GM23248 (cell line): Measurements from ENCODE around the gene APOL3. TPM values are rescaled to one million over a fixed set of nuclear protein-coding genes. Genes with fewer than 3 reads are reported as not detected.

Experiments
- DNase-seq: peaks from one replicate; pipeline ENCODE4 v3.0.0-alpha.2; 2015
- H2AFZ ChIP-seq: fragments of 200-600 bp; sonication (generic); 2 replicates; pipeline ENCODE4 v1.6.1; 2016; ENCODE audit warnings: antibody characterized with exemption
- H3F3A ChIP-seq: fragments of 200-600 bp; sonication (generic); 2 replicates; pipeline ENCODE4 v1.6.1; 2016; ENCODE audit warnings: mild to moderate bottlenecking, antibody characterized with exemption, mixed run types; ENCODE audit not compliant: insufficient read depth
- H3K27ac ChIP-seq: fragments of 200-600 bp; sonication (generic); 2 replicates; pipeline ENCODE4 v1.5.1; 2016; ENCODE audit warnings: mild to moderate bottlenecking
- H3K27me3 ChIP-seq: fragments of 200-600 bp; sonication (generic); replicated peaks from 2 replicates; pipeline ENCODE4 v1.6.1; 2016; ENCODE audit warnings: mild to moderate bottlenecking; ENCODE audit not compliant: insufficient read depth
- H3K36me3 ChIP-seq: fragments of 200-600 bp; sonication (generic); 2 replicates; pipeline ENCODE4 v1.6.1; 2016; ENCODE audit warnings: low read depth, mild to moderate bottlenecking
- H3K4me1 ChIP-seq: fragments of 200-600 bp; sonication (generic); 2 replicates; pipeline ENCODE4 v1.6.1; 2016; ENCODE audit warnings: mild to moderate bottlenecking; ENCODE audit not compliant: insufficient read depth
- H3K4me2 ChIP-seq: fragments of 200-600 bp; sonication (generic); one replicate; pipeline ENCODE4 v1.6.1; 2016; ENCODE audit warnings: mild to moderate bottlenecking; ENCODE audit not compliant: unreplicated experiment
- H3K4me3 ChIP-seq: fragments of 200-600 bp; sonication (generic); 2 replicates; pipeline ENCODE4 v1.5.1; 2016; ENCODE audit warnings: mild to moderate bottlenecking
- H3K79me2 ChIP-seq: fragments of 200-600 bp; sonication (generic); 2 replicates; pipeline ENCODE4 v1.6.1; 2016; ENCODE audit warnings: mild to moderate bottlenecking; ENCODE audit not compliant: insufficient read depth
- H3K9ac ChIP-seq: fragments of 200-600 bp; sonication (generic); 2 replicates; pipeline ENCODE4 v1.6.1; 2016; ENCODE audit warnings: mild to moderate bottlenecking
- H3K9me2 ChIP-seq: fragments of 200-600 bp; sonication (generic); 2 replicates; pipeline ENCODE4 v1.6.1; 2016; ENCODE audit warnings: mixed run types, mild to moderate bottlenecking, moderate library complexity; ENCODE audit not compliant: insufficient read depth
- H3K9me3 ChIP-seq: fragments of 200-600 bp; sonication (generic); one replicate; pipeline ENCODE4 v1.6.1; 2017; ENCODE audit warnings: low read depth
- H4K20me1 ChIP-seq: fragments of 200-600 bp; sonication (generic); 2 replicates; pipeline ENCODE4 v1.6.0; 2016; ENCODE audit not compliant: insufficient read depth
- EZH2 ChIP-seq: fragments of 200-600 bp; sonication (generic); IDR thresholded peaks from 2 replicates; pipeline ENCODE4 v1.6.1; 2018; ENCODE audit warnings: antibody characterized with exemption, mild to moderate bottlenecking; ENCODE audit not compliant: insufficient read depth, poor library complexity, severe bottlenecking
- EZH2phosphoT487 ChIP-seq: fragments of 200-600 bp; sonication (generic); IDR thresholded peaks from 2 replicates; pipeline ENCODE4 v1.6.1; 2018; ENCODE audit warnings: antibody characterized with exemption, moderate library complexity, mild to moderate bottlenecking, low read depth; ENCODE audit not compliant: insufficient read depth
- WGBS, 2 experiments: methylation state at CpG; one replicate each; pipeline ENCODE4 v1.1.6; 2015 to 2017; ENCODE audit warnings: low lambda C conversion rate in 2 of 2, low coverage in 1 of 2; ENCODE audit errors: missing lambda C conversion rate in 2 of 2; 5-methylcytosine and 5-hydroxymethylcytosine counted together
- in situ Hi-C: fragments of 300-500 bp; cut with MboI; formaldehyde crosslinking; loops from 2 replicates; pipeline ENCODE4 v1.15.0; 2020
- polyA plus RNA-seq: library from polyadenylated mRNA; unstranded; fragments of >200 nt; fragmentation: Nextera tagmentation; extraction: Ambion mirVana; gene quantifications from 2 replicates; pipeline ENCODE4 v1.2.1, GENCODE V29; 2016
- total RNA-seq: library from RNA; depleted of rRNA; stranded (reverse); fragments of >200 nt; shearing (Covaris generic); gene quantifications from 2 replicates; pipeline ENCODE4 v1.2.3, GENCODE V29; 2014

APOL3 gene
- total and polyA plus RNA-seq, 2 experiments from 2014 or later = 4.0 to 5.5 TPM

- peaks cover 7% of the 10 kb centered on the region for H3K4me1 ChIP-seq
Measured at GRCh38 chr22:36185828-36186624, 25.5 kb upstream of the APOL3 start.

GRCh38 chr22:36184433-36185025 lies 24.0 kb upstream of the APOL3 start:
- peak; percentile 77 for DNase-seq
- no peaks in the 10 kb centered on the region for H3K9me3 ChIP-seq
- H3K4me3 ChIP-seq = no peak overlapping the region
- peaks cover 7% of the 10 kb centered on the region for H3K4me1 ChIP-seq
- H2AFZ ChIP-seq = no peak overlapping the region
- no peaks in the 10 kb centered on the region for H3K36me3 ChIP-seq
- TF ChIP-seq EZH2 = no peak
- TF ChIP-seq EZH2phosphoT487 = no peak
- no peaks in the 10 kb centered on the region for H3K27me3 ChIP-seq
- no peak overlapping the region for H3K4me2 ChIP-seq
- WGBS, 2 experiments = 61 to 64% methylated on average over 10 of the region's 10 CpGs
- no peak overlapping the region for H3K27ac ChIP-seq
- no peaks in the 10 kb centered on the region for H3K79me2 ChIP-seq
- H3K9ac ChIP-seq = no peak overlapping the region
- in situ Hi-C loops = loop anchor here (5.0 to 25.0 kb wide), 2 partner anchors 37 to 303 kb away; partner anchors contain the start of gene TXN2
- H4K20me1 ChIP-seq = no peaks in the 10 kb centered on the region
- no peaks in the 10 kb centered on the region for H3K9me2 ChIP-seq
- H3F3A ChIP-seq = no peaks in the 10 kb centered on the region

More at GRCh38 chr22:36185828-36186624, 25.5 kb upstream of the APOL3 start:
- Histone ChIP-seq H3K9ac (no peak overlapping the region), H3K27ac (no peak overlapping the region), H3K9me3 (no peaks in the 10 kb centered on the region), H3K9me2 (no peaks in the 10 kb centered on the region), H2AFZ (no peak overlapping the region), H3K36me3 (no peaks in the 10 kb centered on the region), H3F3A (0 out of 2 replicates have a peak, but pooled peaks cover under 1% of the 10 kb centered on the region), H3K4me2 (no peak overlapping the region), H4K20me1 (no peaks in the 10 kb centered on the region), H3K27me3 (no peaks in the 10 kb centered on the region), H3K4me3 (no peak overlapping the region), H3K79me2 (no peaks in the 10 kb centered on the region)
- no peak for DNase-seq
- in situ Hi-C loops = loop anchor here (25.0 kb wide), 1 partner anchor 301 kb away; the partner anchor contains the start of gene TXN2
- TF ChIP-seq EZH2 = no peak
- no peak for TF ChIP-seq EZH2phosphoT487
- 85% methylated on average over 14 of the region's 14 CpGs for WGBS, 2 experiments

GRCh38 chr22:36183446-36183845 lies 22.9 kb upstream of the APOL3 start:
- H3F3A ChIP-seq = no peaks in the 10 kb centered on the region
- H3K4me1 ChIP-seq = peaks cover 7% of the 10 kb centered on the region
- no peaks in the 10 kb centered on the region for H3K9me3 ChIP-seq
- WGBS, 2 experiments = 88 to 94% methylated on average over 7 of the region's 7 CpGs
- no peak overlapping the region for H2AFZ ChIP-seq
- H3K27ac ChIP-seq = no peak overlapping the region
- no peak for TF ChIP-seq EZH2phosphoT487
- no peak for TF ChIP-seq EZH2
- no peaks in the 10 kb centered on the region for H3K9me2 ChIP-seq
- H3K4me2 ChIP-seq = no peak overlapping the region
- no peak overlapping the region for H3K9ac ChIP-seq
- H4K20me1 ChIP-seq = no peaks in the 10 kb centered on the region
- H3K27me3 ChIP-seq = no peaks in the 10 kb centered on the region
- in situ Hi-C loops = loop anchor here (5.0 to 25.0 kb wide), 2 partner anchors 36 to 304 kb away; partner anchors contain the start of gene TXN2
- H3K36me3 ChIP-seq = no peaks in the 10 kb centered on the region
- H3K4me3 ChIP-seq = no peak overlapping the region
- no peaks in the 10 kb centered on the region for H3K79me2 ChIP-seq
- no peak for DNase-seq

DNA sequence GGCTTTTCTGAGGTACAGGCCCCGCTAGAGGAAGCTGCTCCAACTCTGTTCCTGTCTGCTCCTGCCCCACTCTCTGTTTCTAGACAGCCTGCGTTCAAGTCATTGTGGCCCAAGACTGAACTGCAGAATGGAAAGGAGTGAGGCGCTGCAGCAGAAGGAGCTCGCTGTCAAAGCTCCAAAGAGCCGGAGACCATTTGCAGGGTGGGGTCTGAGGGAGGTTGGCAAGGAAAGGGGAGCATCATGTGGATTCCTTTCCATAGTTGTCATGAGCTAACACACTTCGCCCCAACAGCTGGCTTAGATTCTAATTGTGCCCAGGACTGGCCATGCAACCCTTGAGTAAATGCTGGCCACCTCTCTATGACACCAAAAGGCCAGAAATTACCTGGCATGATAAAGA lies 22.3 kb upstream of the APOL3 start:
- 28 to 37% methylated on average over 6 of the region's 6 CpGs for WGBS, 2 experiments
- H3K27ac ChIP-seq = no peak overlapping the region
- peaks cover 7% of the 10 kb centered on the region for H3K4me1 ChIP-seq
- no peaks in the 10 kb centered on the region for H3K36me3 ChIP-seq
- in situ Hi-C loops = loop anchor here (5.0 to 25.0 kb wide), 2 partner anchors 36 to 304 kb away; partner anchors contain the start of gene TXN2
- H3K4me2 ChIP-seq = no peak overlapping the region
- TF ChIP-seq EZH2 = no peak
- TF ChIP-seq EZH2phosphoT487 = no peak
- no peaks in the 10 kb centered on the region for H3K79me2 ChIP-seq
- H3K27me3 ChIP-seq = no peaks in the 10 kb centered on the region
- DNase-seq = peak; percentile 51
- H4K20me1 ChIP-seq = no peaks in the 10 kb centered on the region
- no peak overlapping the region for H2AFZ ChIP-seq
- H3F3A ChIP-seq = no peaks in the 10 kb centered on the region
- H3K4me3 ChIP-seq = no peak overlapping the region
- no peaks in the 10 kb centered on the region for H3K9me2 ChIP-seq
- no peaks in the 10 kb centered on the region for H3K9me3 ChIP-seq
- H3K9ac ChIP-seq = no peak overlapping the region
